Peyer's patch (tissue), 4 donors: Measurements from ENCODE around the gene ADAMTS2.

Source experiments
- CTCF ChIP-seq, 6 experiments: fragments of 450-650 bp in 4 of 6; fragments of 200-600 bp in 2 of 6; sonication (generic) in 1 of 6; IDR thresholded peaks; one replicate each; pipeline ENCODE4 v1.5.1; 2017 to 2019; ENCODE audit warnings: antibody characterized with exemption in 6 of 6, mild to moderate bottlenecking in 3 of 6, moderate library complexity in 1 of 6
- POLR2A ChIP-seq, 2 donors: fragments of 450-650 bp; IDR thresholded peaks; one replicate each; pipeline ENCODE4 v1.5.1; 2017; ENCODE audit warnings: antibody characterized with exemption in 2 of 2, mild to moderate bottlenecking in 2 of 2, moderate library complexity in 2 of 2

- TF ChIP-seq POLR2A (IDR thresholded peaks at IDR 0.05) (no peak), CTCF (IDR thresholded peaks at IDR 0.05) (no peak)
These were observed 118.1 kb downstream of the ADAMTS2 start for GRCh38 chr5:179227229-179227579.
